Measurements from ENCODE around the gene CDH22.

Gene CDH22

GRCh38 chr20:46144432-46145025, 163.8 kb downstream of the CDH22 start:
- no peak for DNase-seq (ENCODE audit: low read depth in 3 of 3)

GRCh38 chr20:46142124-46142523, 166.2 kb downstream of the CDH22 start:
- no peak for DNase-seq (ENCODE audit: low read depth in 3 of 3)

GRCh38 chr20:46139908-46140482, 168.3 kb downstream of the CDH22 start:
- no peak for DNase-seq (ENCODE audit: low read depth in 3 of 3)

GRCh38 chr20:46139266-46139889, 168.9 kb downstream of the CDH22 start:
- DNase-seq (ENCODE audit: low read depth in 3 of 3) = no peak

- DNase-seq (ENCODE audit: low read depth in 3 of 3) = no peak
Observed at GRCh38 chr20:46137816-46138215, 170.5 kb downstream of the CDH22 start.

GRCh38 chr20:46135856-46136633, 172.3 kb downstream of the CDH22 start:
- DNase-seq (ENCODE audit: low read depth in 3 of 3) = no peak

- DNase-seq (ENCODE audit: low read depth in 3 of 3) = no peak
Observed at GRCh38 chr20:46134716-46135115, 173.6 kb downstream of the CDH22 start.

GRCh38 chr20:46133886-46134654, 174.2 kb downstream of the CDH22 start:
- DNase-seq (ENCODE audit: low read depth in 3 of 3) = no peak

GRCh38 chr20:46132705-46133120, 175.6 kb downstream of the CDH22 start:
- peak; percentile 22 to 57 (median 23) for DNase-seq (ENCODE audit: low read depth in 3 of 3)

- no peak for DNase-seq (ENCODE audit: low read depth in 3 of 3)
Observed at GRCh38 chr20:46131396-46131795, 176.9 kb downstream of the CDH22 start.

GRCh38 chr20:46130534-46130933, 177.8 kb downstream of the CDH22 start:
- no peak for DNase-seq (ENCODE audit: low read depth in 3 of 3)

- DNase-seq (ENCODE audit: low read depth in 3 of 3) = no peak
Observed at GRCh38 chr20:46129955-46130481, 178.3 kb downstream of the CDH22 start.

- DNase-seq (ENCODE audit: low read depth in 3 of 3) = no peak
Observed at GRCh38 chr20:46128310-46129151, 179.8 kb downstream of the CDH22 start.

- DNase-seq (ENCODE audit: low read depth in 3 of 3) = no peak
Observed at GRCh38 chr20:46127396-46128010, 180.8 kb downstream of the CDH22 start.

GRCh38 chr20:46126440-46127056, 181.8 kb downstream of the CDH22 start:
- no peak for DNase-seq (ENCODE audit: low read depth in 3 of 3)

Measured in stimulated activated CD4-positive, alpha-beta T cell treated with anti-CD3 and anti-CD28 coated beads, TNF-alpha, amount 100 ng/mL, for 24 hours (primary cell).